HK-2 (cell line): ENCODE results near the gene FMNL1.
"Not testable (repeated sequence)": the region's sequence is repeated elsewhere in the genome, so short reads cannot be mapped to it uniquely, and the experiment has no call there.

Source experiments
- DNase-seq: peaks from one replicate; pipeline ENCODE4 v3.0.0-alpha.2; 2018; ENCODE audit not compliant: unreplicated experiment

FMNL1 gene

GRCh38 chr17:45235416-45236281, 14.0 kb downstream of the FMNL1 start:
- peak; percentile 60 for DNase-seq

GRCh38 chr17:45236282-45236606, 14.6 kb downstream of the FMNL1 start:
- no peak for DNase-seq

- DNase-seq, result no peak
Measured at GRCh38 chr17:45237686-45238085, 16.0 kb downstream of the FMNL1 start.

GRCh38 chr17:45238155-45238774, 16.6 kb downstream of the FMNL1 start:
- DNase-seq, result no peak

DNA sequence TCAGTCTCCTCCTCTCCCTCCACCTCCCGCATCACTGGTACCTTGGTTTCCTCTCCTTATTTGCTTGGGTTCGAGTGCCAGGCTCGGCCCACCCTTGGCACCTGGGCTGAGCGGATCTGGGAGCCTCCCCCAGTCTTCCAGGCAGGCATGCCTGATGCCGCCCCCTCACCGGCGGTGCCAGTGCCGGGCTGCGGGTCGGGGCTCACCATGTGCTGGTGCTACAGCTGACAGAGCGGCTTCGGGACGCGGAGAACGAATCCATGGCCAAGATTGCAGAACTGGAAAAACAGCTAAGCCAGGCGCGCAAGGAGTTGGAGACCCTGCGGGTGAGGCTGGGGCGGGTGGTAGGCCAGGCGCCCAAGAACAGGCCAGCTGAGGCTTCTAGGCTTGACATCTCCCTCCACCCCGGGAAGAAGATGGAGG, 19.2 kb downstream of the FMNL1 start:
- DNase-seq, result no peak

- DNase-seq, result no peak
Measured at GRCh38 chr17:45241328-45242028, 19.8 kb downstream of the FMNL1 start.

GRCh38 chr17:45242029-45242414, 20.3 kb downstream of the FMNL1 start:
- no peak for DNase-seq

- no peak for DNase-seq
Measured at GRCh38 chr17:45243750-45244149, 22.1 kb downstream of the FMNL1 start.

DNA sequence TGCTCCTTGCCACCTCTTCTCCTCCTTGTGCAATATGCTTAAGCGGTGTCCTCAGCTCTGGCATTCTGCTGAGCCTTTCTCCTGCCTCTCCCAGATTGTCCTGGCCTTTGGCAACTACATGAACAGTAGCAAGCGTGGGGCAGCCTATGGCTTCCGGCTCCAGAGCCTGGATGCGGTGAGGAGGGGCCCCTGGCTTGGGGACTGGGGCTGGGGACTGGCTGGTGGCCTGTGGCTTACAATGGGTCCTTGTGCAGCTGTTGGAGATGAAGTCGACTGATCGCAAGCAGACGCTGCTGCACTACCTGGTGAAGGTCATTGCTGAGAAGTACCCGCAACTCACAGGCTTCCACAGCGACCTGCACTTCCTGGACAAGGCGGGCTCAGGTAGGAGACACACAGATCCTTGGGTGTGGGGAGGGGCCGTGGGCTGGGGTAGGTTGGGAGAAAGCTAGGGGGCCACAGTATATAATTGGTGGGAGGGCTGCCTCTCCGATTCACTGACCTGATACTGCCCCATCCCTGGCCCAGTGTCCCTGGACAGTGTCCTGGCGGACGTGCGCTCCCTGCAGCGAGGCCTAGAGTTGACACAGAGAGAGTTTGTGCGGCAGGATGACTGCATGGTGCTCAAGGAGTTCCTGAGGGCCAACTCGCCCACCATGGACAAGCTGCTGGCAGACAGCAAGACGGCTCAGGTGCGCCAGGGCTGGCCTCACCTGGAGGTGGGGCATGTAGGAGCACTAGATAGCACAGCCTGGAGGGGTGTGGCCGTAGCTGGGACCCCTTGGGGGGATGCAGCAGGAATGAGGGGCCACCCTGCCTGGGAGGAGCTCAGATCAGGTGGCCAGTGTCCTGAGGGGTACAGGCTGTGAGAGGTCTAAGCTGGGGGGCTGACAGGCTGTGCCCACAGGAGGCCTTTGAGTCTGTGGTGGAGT, 23.3 kb downstream of the FMNL1 start:
- no peak for DNase-seq

DNA sequence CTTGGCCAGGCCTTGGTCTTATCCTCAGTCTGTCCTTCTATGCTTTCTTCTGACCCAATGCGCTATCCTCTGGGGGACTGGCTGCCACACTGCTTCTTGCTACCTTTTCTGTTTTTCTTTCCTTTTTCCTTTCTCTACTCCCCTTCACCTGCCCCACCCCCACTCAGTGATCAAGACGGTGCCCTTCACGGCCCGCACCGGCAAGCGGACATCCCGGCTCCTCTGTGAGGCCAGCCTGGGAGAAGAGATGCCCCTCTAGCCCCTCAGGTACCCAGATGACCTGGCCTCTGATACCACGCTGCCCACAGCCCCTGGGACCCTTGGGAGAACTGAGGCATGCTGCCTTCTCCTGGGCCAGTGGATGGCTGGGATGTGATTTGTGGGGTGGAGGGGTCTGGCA, 24.7 kb downstream of the FMNL1 start:
- DNase-seq, result no peak

- DNase-seq, result no peak
Measured at GRCh38 chr17:45246861-45247428, 25.3 kb downstream of the FMNL1 start.

GRCh38 chr17:45247429-45248131, 25.9 kb downstream of the FMNL1 start:
- DNase-seq, result peak; percentile 95

- peak; percentile 66 for DNase-seq
Measured at GRCh38 chr17:45248132-45248957, 26.7 kb downstream of the FMNL1 start.

GRCh38 chr17:45251931-45252330, 30.2 kb downstream of the FMNL1 start:
- DNase-seq, result no peak

DNA sequence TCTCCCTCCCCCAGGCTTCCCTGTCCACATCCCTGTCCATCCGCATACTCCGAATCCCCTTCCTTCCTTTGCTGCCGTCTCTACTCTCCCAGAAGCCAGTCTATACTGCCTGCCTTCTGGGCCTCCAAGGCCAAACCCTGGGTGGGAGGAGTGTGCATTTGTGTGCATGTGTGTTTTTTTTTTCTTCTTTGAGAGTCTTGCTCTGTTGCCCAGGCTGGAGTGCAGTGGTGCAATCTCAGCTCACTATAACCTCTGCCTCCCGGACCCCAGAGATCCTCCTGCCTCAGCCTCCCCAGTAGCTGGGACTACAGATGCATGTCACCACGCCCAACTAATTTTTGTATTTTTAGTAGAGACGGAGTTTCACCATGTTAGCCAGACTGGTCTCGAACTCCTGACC, 31.6 kb downstream of the FMNL1 start:
- not testable (repeated sequence) for DNase-seq

DNA sequence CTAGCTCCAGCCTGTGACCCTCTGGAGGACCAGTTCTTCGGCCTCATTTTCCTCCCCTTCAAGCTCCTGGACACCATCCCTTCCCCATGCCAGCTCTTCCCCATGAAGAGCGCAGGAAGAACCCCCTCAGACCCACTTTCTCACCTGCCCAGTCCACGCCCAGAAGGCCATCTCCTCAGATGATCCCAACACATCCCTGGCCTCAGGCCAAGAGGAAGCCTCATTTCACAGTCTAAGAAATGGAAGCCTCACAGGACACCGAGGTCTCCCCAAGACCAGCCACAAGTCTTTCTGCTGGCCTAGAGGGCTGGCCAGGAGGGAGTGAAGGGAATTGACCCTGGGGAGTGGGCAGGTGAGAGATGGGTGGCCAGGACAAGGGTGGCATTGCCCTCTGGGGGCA, 32.2 kb downstream of the FMNL1 start:
- DNase-seq, result no peak

DNA sequence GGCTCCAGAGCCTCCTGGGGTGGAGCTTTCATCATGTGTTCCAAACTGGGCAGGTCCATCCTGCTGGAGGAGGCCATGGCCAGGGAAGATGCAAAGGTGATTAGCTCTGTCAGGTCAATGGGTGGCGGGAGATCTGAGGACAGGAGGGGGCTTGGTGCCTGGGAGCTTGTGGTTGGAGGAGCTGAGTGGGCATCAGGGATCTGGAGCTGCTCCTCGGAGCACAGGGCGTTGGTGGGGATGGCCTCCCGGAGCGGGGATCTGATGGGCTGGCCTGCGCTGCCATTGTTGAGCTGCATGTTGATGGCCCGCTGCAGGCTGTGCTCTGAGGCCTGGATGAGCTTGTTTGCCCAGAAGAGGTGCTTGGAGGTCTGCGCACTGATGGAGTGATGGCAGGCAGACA, 33.7 kb downstream of the FMNL1 start:
- no peak for DNase-seq

DNA sequence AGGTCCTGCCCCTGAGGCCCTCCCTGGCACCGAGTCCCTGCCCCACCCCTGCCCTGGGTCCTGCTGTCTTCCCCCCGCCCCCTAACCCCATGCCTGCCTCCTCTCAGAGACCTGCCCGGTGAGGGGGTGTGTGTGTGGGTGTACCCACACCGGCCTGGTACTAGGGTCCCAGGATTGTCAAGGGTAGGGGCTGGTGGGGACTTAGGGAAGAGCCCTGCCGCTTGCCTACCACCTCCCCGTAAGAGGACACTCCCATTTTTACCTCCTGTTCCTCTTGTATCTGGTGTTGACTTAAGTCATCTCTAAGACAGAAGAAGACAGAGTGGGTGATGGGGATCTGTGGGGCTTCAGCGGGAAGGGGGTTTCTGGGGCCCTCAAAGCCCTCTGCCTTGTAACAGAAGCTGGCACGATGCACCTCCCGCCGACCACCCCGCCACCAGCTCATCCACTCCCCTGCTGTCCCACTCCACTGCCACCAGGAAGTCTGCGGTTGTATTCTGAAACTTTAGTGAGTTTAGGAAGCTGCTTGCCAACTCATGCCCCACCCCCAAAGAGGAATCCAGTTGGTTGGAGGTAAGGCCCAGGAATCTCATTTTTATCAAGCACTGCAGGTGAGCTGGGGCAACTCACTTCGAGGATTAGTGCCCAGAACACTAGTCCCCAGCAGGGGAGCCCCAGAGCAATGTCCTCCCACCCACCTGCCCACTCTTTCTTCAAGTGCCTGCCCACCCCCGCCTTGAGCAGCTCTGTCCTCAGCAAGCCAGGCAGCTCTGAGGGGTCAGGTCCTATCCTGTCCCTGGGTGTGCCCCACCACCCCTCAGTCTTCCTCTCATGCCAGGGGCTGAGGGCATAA, 34.7 kb downstream of the FMNL1 start:
- no peak for DNase-seq

- DNase-seq, result no peak
Measured at GRCh38 chr17:45257115-45257514, 35.4 kb downstream of the FMNL1 start.
